ENCODE results near the gene CDH7.

- TF ChIP-seq POLR2AphosphoS5 (IDR thresholded peaks at IDR 0.05; ENCODE audit: borderline replicate concordance, low read depth, low read length) (no peak), EZH2 (IDR thresholded peaks at IDR 0.05) (no peak)
These were observed 2.0 kb downstream of the CDH7 start for GRCh38 chr18:65752625-65753325.

Data from SK-N-MC (cell line).